Measurements from ENCODE around the gene SLC39A13. TPM values are rescaled to one million over a fixed set of nuclear protein-coding genes. Genes with fewer than 3 reads are reported as not detected.

The SLC39A13 gene
- total and polyA plus RNA-seq, 8 donors, result 29.6 to 66.1 (median 36.6) TPM

- no peaks in the 10 kb centered on the region for H3K27me3 ChIP-seq
- ATAC-seq, result no peak
- intact Hi-C loops (cut with DNase I), result no loop called here
- peak overlapping the region; percentile 92 to 99 for H3K4me3 ChIP-seq
- TF ChIP-seq, protein P1, sequence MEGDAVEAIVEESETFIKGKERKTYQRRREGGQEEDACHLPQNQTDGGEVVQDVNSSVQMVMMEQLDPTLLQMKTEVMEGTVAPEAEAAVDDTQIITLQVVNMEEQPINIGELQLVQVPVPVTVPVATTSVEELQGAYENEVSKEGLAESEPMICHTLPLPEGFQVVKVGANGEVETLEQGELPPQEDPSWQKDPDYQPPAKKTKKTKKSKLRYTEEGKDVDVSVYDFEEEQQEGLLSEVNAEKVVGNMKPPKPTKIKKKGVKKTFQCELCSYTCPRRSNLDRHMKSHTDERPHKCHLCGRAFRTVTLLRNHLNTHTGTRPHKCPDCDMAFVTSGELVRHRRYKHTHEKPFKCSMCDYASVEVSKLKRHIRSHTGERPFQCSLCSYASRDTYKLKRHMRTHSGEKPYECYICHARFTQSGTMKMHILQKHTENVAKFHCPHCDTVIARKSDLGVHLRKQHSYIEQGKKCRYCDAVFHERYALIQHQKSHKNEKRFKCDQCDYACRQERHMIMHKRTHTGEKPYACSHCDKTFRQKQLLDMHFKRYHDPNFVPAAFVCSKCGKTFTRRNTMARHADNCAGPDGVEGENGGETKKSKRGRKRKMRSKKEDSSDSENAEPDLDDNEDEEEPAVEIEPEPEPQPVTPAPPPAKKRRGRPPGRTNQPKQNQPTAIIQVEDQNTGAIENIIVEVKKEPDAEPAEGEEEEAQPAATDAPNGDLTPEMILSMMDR (IDR thresholded peaks at IDR 0.05), result no peak
- peaks cover 8 to 16% of the 10 kb centered on the region in 2 donors for H3K4me1 ChIP-seq
- no peaks in the 10 kb centered on the region for H3K9me3 ChIP-seq
- no peak for DNase-seq
- H3K36me3 ChIP-seq, result peaks cover 0 to 43% of the 10 kb centered on the region in 2 donors
- peak overlapping the region; percentile 89 to 92 for H3K27ac ChIP-seq
These were observed 17.2 kb downstream of the SLC39A13 start for GRCh38 chr11:47425611-47426010.

DNA sequence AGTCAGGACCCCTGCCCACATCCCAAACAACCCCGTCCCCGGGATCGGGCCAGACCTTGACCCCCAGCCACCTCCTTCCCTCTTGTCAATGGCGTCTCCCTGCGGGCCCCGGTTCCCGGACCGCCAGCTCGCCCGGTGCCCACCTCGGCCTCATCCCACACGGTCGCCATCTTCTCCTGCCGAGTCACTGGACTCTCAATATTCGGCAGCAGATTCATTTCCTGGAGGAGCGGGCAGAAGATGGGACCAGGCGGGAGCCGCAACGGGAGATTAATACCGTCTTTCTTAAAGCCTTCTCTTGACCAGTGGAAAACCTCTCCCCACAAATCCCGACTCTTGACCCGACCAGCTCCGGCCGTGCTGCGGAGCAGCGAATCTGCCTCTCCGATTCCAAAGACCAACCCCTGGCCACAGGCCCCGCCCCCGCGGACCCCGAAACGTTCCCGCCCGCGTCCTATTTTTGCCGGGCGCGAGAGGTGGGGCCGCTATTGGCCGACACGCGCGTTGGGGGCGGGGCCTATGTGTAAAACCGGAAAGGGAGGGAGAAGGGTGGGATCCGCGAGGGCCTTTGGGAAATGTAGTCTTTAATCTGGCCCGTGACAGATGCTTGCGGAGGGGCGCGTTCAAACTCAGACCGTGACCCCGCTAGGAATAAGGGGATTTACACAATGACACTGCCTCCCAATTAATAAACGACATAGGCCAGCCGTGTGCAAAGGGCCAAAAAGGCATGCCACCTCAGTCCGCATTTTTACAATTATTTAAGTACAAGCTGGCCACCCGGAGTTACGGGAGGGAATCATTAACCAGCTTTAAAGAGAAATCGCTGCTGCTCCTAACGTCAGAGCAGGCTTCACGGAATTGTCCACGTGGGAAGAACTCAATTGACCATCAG is 17.9 kb downstream of the SLC39A13 start, which contains the start of gene PSMC3:
Gene PSMC3 (minus strand): TSS at position 378 of the 895 bp plus-strand sequence. CDS start 160 bp downstream, at position 218.
- DNase-seq, result peak; percentile 97 to 99 (median 98)
- TF ChIP-seq, protein P1 (IDR thresholded peaks at IDR 0.05), result no peak
- Histone ChIP-seq H3K27ac (peak within 1 kb of the TSS; percentile 89 to 92), H3K36me3 (peaks cover 0 to 36% of the 10 kb centered on the region in 2 donors), H3K4me1 (peaks cover 8 to 16% of the 10 kb centered on the region in 2 donors), H3K4me3 (peak within 1 kb of the TSS; percentile 92 to 99), H3K27me3 (no peaks in the 10 kb centered on the region), H3K9me3 (no peaks in the 10 kb centered on the region)
- intact Hi-C loops (cut with DNase I), result no loop called here
- peak; percentile 99 for ATAC-seq

GRCh38 chr11:47430524-47430923 is 22.1 kb downstream of the SLC39A13 start:
- no peaks in the 10 kb centered on the region for H3K27me3 ChIP-seq
- no peak for DNase-seq
- no peak overlapping the region for H3K27ac ChIP-seq
- H3K9me3 ChIP-seq, result no peaks in the 10 kb centered on the region
- no peak for ATAC-seq
- peaks cover under 1 to 2% of the 10 kb centered on the region in 2 donors for H3K4me1 ChIP-seq
- intact Hi-C loops (cut with DNase I), result no loop called here
- TF ChIP-seq, protein P1 (IDR thresholded peaks at IDR 0.05), result no peak
- H3K4me3 ChIP-seq, result no peak overlapping the region
- H3K36me3 ChIP-seq, result no peaks in the 10 kb centered on the region

DNA sequence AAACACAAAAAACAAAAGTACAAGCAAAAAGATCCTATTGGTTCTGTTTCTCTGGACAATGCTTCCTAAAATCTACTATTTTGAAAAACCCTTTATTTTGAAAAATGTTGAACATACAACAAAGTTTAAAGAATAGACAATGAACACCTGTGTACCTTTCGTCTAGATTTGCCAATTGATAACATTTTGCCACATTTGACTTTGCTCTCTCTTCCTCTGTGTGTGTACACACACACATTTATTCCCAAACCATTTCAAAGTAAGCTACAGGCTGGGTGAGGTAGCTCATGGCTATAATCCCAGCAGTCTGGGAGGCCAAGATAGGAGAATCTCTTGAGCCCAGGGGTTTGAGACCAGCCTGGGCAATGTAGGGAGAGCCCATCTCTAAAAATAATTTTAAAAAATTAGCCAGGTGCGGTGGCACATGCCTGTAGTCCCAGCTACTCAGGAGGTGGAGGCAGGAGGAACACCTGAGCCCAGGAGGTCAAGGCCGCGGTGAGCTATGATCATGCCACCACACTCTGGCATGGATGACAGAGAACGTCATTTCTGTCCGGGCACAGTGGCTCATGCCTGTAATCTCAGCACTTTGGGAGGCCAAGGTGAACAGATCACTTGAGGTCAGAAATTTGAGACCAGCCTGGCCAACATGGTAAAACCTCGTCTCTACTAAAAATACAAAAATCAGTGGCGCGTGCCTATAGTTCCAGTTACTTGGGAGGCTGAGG is 23.1 kb downstream of the SLC39A13 start:
- no peak for ATAC-seq
- Histone ChIP-seq H3K4me1 (no peaks in the 10 kb centered on the region), H3K4me3 (no peak overlapping the region), H3K27me3 (no peaks in the 10 kb centered on the region), H3K36me3 (no peaks in the 10 kb centered on the region), H3K27ac (no peak overlapping the region), H3K9me3 (no peaks in the 10 kb centered on the region)
- TF ChIP-seq, protein P1 (IDR thresholded peaks at IDR 0.05), result no peak
- DNase-seq, result no peak
- intact Hi-C loops (cut with DNase I), result no loop called here

- H3K9me3 ChIP-seq, result no peaks in the 10 kb centered on the region
- TF ChIP-seq, protein P1 (IDR thresholded peaks at IDR 0.05), result no peak
- no peaks in the 10 kb centered on the region for H3K36me3 ChIP-seq
- H3K27ac ChIP-seq, result no peak overlapping the region
- H3K4me1 ChIP-seq, result no peaks in the 10 kb centered on the region
- intact Hi-C loops (cut with DNase I), result no loop called here
- H3K4me3 ChIP-seq, result no peak overlapping the region
- ATAC-seq (no peak), DNase-seq (no peak)
- H3K27me3 ChIP-seq, result no peaks in the 10 kb centered on the region
These were observed 24.8 kb downstream of the SLC39A13 start for GRCh38 chr11:47433157-47433556.

All from left lung (tissue), 10 donors.